Vagina (tissue), 2 donors: ENCODE results near the gene ESYT2. TPM values are rescaled to one million over a fixed set of nuclear protein-coding genes. Genes with fewer than 3 reads are reported as not detected.

Source experiments
- DNase-seq, 2 donors: peaks; one replicate each; pipeline ENCODE4 v3.0.0-alpha.2; 2017; ENCODE audit errors: extremely low spot score in 2 of 2
- H3K27ac ChIP-seq: fragments of 200-600 bp; sonication (generic); one replicate; pipeline ENCODE4 v1.5.1; 2019
- H3K27me3 ChIP-seq: fragments of 200-600 bp; sonication (generic); one replicate; pipeline ENCODE4 v1.5.1; 2019
- H3K36me3 ChIP-seq, 2 donors: fragments of 200-600 bp; sonication (generic); one replicate each; pipeline ENCODE4 v1.5.1; 2017 to 2019
- H3K4me1 ChIP-seq: fragments of 200-600 bp; sonication (generic); one replicate; pipeline ENCODE4 v1.5.1; 2019
- H3K4me3 ChIP-seq, 2 donors: fragments of 200-600 bp; sonication (generic); 1 replicate in 1 of 2; 2 replicates in 1 of 2; pipeline ENCODE4 v1.5.1; 2016 to 2019
- H3K9me3 ChIP-seq: fragments of 200-600 bp; sonication (generic); one replicate; pipeline ENCODE4 v1.5.1; 2019
- POLR2A ChIP-seq, 2 donors: fragments of 450-650 bp; IDR thresholded peaks; one replicate each; pipeline ENCODE4 v1.6.1; 2017; ENCODE audit warnings: antibody characterized with exemption in 2 of 2, mild to moderate bottlenecking in 2 of 2, moderate library complexity in 2 of 2
- POLR2AphosphoS5 ChIP-seq, 2 donors: sonication (generic); formaldehyde crosslinking; IDR thresholded peaks; one replicate each; pipeline ENCODE4 v1.9.0; 2017; ENCODE audit warnings: antibody characterized with exemption in 2 of 2, mild to moderate bottlenecking in 2 of 2, low read depth in 1 of 2; ENCODE audit not compliant: insufficient read depth in 1 of 2
- intact Hi-C: fragments of 100-400 bp; cut with DNase I; formaldehyde crosslinking; loops from one replicate; pipeline ENCODE4 v1.15.1; 2023
- total RNA-seq: library from RNA; depleted of rRNA; stranded (reverse); fragments of >200 nt; gene quantifications from one replicate; pipeline ENCODE4 v1.2.3, GENCODE V29; 2016
- TF ChIP-seq, protein P1 (sequence below), 3 experiments: fragments of 450-650 bp in 2 of 3; fragments of 200-600 bp in 1 of 3; sonication (generic) in 1 of 3; IDR thresholded peaks; one replicate each; pipeline ENCODE4 v1.5.1; 2017 to 2019; ENCODE audit warnings: antibody characterized with exemption in 3 of 3, mild to moderate bottlenecking in 2 of 3, moderate library complexity in 2 of 3

ESYT2 gene
- total RNA-seq, 1 donor from 2014 or later: 82.5 TPM

- H3K9me3 ChIP-seq: no peaks in the 10 kb centered on the region
- H3K36me3 ChIP-seq: peaks cover 0 to 27% of the 10 kb centered on the region in 2 donors
- no peaks in the 10 kb centered on the region for H3K27me3 ChIP-seq
- intact Hi-C loops: no loop called here
- no peak overlapping the region for H3K4me3 ChIP-seq
- peak in 1 of 2 donors; percentile 37 for DNase-seq
- no peak overlapping the region for H3K27ac ChIP-seq
- TF ChIP-seq, protein P1, sequence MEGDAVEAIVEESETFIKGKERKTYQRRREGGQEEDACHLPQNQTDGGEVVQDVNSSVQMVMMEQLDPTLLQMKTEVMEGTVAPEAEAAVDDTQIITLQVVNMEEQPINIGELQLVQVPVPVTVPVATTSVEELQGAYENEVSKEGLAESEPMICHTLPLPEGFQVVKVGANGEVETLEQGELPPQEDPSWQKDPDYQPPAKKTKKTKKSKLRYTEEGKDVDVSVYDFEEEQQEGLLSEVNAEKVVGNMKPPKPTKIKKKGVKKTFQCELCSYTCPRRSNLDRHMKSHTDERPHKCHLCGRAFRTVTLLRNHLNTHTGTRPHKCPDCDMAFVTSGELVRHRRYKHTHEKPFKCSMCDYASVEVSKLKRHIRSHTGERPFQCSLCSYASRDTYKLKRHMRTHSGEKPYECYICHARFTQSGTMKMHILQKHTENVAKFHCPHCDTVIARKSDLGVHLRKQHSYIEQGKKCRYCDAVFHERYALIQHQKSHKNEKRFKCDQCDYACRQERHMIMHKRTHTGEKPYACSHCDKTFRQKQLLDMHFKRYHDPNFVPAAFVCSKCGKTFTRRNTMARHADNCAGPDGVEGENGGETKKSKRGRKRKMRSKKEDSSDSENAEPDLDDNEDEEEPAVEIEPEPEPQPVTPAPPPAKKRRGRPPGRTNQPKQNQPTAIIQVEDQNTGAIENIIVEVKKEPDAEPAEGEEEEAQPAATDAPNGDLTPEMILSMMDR (IDR thresholded peaks at IDR 0.05): no peak
- TF ChIP-seq POLR2A (IDR thresholded peaks at IDR 0.05): no peak
- no peak for TF ChIP-seq POLR2AphosphoS5 (IDR thresholded peaks at IDR 0.05; ENCODE audit: insufficient read depth in 1 of 2, low read depth in 1 of 2)
- H3K4me1 ChIP-seq: no peaks in the 10 kb centered on the region
These were observed 56.4 kb downstream of the ESYT2 start for GRCh38 chr7:158772916-158773315.

- Histone ChIP-seq H3K27ac (no peak overlapping the region), H3K9me3 (no peaks in the 10 kb centered on the region), H3K4me1 (no peaks in the 10 kb centered on the region), H3K36me3 (peaks cover 0 to 41% of the 10 kb centered on the region in 2 donors), H3K27me3 (no peaks in the 10 kb centered on the region), H3K4me3 (no peak overlapping the region)
- TF ChIP-seq, protein P1 (IDR thresholded peaks at IDR 0.05): no peak
- no peak for TF ChIP-seq POLR2A (IDR thresholded peaks at IDR 0.05)
- no peak for TF ChIP-seq POLR2AphosphoS5 (IDR thresholded peaks at IDR 0.05; ENCODE audit: insufficient read depth in 1 of 2, low read depth in 1 of 2)
- no peak for DNase-seq
- intact Hi-C loops: no loop called here
These were observed 58.0 kb downstream of the ESYT2 start for GRCh38 chr7:158771213-158771834.

DNA sequence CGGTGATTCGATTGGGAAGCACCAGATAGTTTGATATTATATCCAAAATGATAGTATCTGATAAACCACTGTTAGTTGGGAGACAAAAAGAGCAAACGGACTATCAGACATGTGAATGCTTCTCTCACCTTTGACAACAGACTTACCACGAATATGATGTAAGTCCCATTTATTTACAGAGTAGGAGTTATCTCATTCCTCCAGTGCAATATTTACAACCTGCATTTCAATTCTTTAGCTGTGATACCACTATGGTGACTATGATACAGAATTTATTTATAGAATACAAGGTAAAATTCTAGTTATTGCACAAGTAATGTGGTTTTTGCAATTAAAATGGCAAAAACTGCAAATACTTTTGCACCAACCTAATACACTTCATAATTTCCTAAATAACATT lies 61.6 kb downstream of the ESYT2 start:
- Histone ChIP-seq H3K4me3 (no peak overlapping the region), H3K9me3 (no peaks in the 10 kb centered on the region), H3K27me3 (no peaks in the 10 kb centered on the region), H3K27ac (no peak overlapping the region), H3K36me3 (peaks cover 0 to 48% of the 10 kb centered on the region in 2 donors), H3K4me1 (no peaks in the 10 kb centered on the region)
- TF ChIP-seq, protein P1 (IDR thresholded peaks at IDR 0.05): no peak
- TF ChIP-seq POLR2A (IDR thresholded peaks at IDR 0.05): no peak
- no peak for DNase-seq
- intact Hi-C loops: no loop called here

GRCh38 chr7:158766570-158767281 lies 62.6 kb downstream of the ESYT2 start:
- Histone ChIP-seq H3K27ac (no peak overlapping the region), H3K27me3 (no peaks in the 10 kb centered on the region), H3K4me1 (no peaks in the 10 kb centered on the region), H3K36me3 (peaks cover 0 to 46% of the 10 kb centered on the region in 2 donors), H3K4me3 (no peak overlapping the region), H3K9me3 (no peaks in the 10 kb centered on the region)
- intact Hi-C loops: no loop called here
- no peak for DNase-seq
- TF ChIP-seq POLR2A (IDR thresholded peaks at IDR 0.05) (no peak), POLR2AphosphoS5 (IDR thresholded peaks at IDR 0.05; ENCODE audit: insufficient read depth in 1 of 2, low read depth in 1 of 2) (no peak)
- TF ChIP-seq, protein P1 (IDR thresholded peaks at IDR 0.05): no peak

GRCh38 chr7:158765020-158765419 lies 64.3 kb downstream of the ESYT2 start:
- Histone ChIP-seq H3K36me3 (peaks cover 0 to 46% of the 10 kb centered on the region in 2 donors), H3K4me1 (no peaks in the 10 kb centered on the region), H3K27me3 (no peaks in the 10 kb centered on the region), H3K27ac (no peak overlapping the region), H3K4me3 (no peak overlapping the region), H3K9me3 (no peaks in the 10 kb centered on the region)
- intact Hi-C loops: no loop called here
- TF ChIP-seq POLR2A (IDR thresholded peaks at IDR 0.05) (no peak), POLR2AphosphoS5 (IDR thresholded peaks at IDR 0.05; ENCODE audit: insufficient read depth in 1 of 2, low read depth in 1 of 2) (no peak)
- TF ChIP-seq, protein P1 (IDR thresholded peaks at IDR 0.05): no peak
- no peak for DNase-seq
